GM12873 (cell line): Measurements from ENCODE around the gene TTC33.

Source experiments
- TF ChIP-seq, protein P1 (sequence below): IDR thresholded peaks from 2 replicates; pipeline ENCODE4 v1.5.1; 2012; ENCODE audit warnings: low read depth, mild to moderate bottlenecking, moderate library complexity, low read length, control low read depth; ENCODE audit not compliant: insufficient read depth; ENCODE audit errors: missing control alignments

The TTC33 gene

DNA sequence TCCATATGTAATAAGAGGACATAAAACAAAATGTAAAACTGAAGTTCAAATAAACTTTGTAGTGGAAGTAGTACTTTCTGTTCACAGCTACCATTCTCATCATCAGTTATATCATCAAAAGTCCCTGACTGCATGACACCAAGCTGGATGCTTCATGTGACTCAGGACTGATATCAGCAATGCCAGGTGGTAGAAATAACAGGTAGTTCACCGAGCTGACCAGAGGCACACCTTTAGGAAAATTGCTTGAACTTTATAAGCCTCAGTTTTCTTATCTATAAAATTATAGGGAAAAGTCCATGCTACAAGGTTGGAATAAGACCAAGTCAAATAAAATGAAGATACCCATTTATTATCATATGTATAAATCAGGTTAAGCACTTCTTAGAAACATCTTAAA, 200.9 kb downstream of the TTC33 start:
- TF ChIP-seq, protein P1, sequence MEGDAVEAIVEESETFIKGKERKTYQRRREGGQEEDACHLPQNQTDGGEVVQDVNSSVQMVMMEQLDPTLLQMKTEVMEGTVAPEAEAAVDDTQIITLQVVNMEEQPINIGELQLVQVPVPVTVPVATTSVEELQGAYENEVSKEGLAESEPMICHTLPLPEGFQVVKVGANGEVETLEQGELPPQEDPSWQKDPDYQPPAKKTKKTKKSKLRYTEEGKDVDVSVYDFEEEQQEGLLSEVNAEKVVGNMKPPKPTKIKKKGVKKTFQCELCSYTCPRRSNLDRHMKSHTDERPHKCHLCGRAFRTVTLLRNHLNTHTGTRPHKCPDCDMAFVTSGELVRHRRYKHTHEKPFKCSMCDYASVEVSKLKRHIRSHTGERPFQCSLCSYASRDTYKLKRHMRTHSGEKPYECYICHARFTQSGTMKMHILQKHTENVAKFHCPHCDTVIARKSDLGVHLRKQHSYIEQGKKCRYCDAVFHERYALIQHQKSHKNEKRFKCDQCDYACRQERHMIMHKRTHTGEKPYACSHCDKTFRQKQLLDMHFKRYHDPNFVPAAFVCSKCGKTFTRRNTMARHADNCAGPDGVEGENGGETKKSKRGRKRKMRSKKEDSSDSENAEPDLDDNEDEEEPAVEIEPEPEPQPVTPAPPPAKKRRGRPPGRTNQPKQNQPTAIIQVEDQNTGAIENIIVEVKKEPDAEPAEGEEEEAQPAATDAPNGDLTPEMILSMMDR = no peak

DNA sequence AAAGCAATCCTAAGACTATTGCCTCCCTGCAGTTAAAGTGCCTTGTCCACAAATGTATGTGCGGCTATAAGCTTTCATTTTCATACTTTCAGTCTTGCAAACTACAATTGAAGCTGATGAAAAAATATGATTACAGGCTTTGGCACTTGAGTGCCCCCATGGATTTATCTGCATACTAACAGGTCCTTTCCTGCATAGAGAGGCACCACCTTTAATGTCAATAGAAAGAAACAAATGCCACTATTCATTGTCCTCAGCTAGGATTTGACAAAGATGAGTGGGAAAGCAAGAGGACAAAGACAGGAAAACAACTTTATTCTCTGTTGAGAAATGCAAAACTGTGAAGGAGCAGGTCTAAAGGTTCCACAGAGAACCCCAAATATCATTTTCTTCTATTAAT, 201.7 kb downstream of the TTC33 start:
- TF ChIP-seq, protein P1 = no peak

DNA sequence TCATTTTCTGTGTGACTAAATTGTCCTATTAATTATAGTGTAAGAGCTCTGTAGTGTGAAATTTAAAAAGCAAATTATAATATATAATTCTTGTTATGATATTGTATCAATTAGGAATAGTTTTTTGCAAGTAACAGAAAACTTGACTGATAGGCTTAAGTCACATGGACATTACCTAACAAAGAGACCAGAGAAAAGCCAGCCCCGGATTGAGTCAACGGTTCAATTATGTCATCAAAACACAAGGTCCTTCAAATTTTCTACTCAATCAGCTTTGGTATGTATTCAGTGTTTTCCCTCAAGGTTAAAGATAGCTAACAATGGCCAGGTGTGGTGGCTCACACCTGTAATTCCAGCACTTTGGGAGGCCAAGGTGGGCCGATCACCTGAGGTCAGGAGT, 202.8 kb downstream of the TTC33 start:
- TF ChIP-seq, protein P1 = no peak

DNA sequence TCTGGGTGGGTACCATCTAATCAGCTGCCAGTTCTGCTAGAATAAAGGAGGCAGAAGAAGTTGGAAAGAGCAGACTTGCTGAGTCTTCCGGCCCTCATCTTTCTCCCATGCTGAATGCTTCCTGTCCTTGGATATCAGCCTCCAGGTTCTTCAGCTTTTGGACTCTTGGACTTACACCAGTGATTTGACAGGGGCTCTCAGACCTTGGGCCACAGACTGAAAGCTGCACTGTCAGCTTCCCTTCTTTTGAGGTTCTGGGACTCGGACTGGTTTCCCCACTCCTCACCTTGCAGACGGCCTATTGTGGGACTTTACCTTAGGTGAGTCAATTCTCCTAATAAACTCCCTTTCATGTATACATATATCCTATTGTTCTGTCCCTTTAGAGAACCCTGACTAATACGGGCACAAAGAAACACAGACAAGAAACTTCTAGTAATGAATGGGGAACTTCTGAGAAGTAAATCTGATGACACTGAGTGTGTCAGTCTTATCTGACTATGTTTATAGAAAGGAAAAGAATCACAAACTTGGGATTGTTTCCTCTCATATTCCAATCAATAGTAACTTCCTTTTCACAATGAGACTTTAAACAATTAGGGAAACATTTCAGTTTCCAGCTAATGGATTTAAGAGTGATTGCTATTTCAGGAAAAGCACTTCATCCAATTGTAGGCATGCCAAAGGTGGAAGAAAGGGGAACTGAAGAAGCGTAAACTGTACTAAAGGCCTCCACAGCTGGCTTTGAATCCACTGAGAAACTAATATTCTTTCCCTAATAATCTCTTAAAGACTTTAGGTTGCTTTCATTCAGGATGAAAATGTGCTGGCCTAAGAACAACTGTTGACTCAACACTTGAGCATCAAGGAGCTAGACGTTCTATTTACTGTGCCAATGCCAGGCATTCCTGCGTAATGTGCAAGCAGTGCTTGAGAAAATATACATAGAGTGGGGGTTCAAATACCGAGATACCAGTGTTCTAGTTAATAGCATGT, 204.0 kb downstream of the TTC33 start:
- TF ChIP-seq, protein P1 = no peak

DNA sequence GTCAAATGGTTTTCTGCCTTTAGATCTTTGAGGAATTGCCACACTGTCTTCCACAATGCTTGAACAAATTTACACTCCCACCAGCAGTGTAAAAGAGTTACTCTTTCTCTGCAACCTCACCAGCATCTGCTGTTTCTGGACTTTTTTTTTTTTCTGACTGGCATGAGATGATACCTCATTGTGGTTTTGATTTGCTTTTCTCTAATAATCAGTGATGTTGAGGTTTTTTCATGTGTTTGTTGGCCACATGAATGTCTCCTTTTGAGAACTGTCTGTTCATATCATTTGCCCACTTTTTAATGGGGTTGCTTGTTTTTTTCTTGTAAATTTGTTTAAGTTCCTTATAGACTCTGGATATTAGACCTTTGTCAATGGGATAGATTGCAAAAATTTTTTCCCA, 205.3 kb downstream of the TTC33 start:
- TF ChIP-seq, protein P1 = no peak

DNA sequence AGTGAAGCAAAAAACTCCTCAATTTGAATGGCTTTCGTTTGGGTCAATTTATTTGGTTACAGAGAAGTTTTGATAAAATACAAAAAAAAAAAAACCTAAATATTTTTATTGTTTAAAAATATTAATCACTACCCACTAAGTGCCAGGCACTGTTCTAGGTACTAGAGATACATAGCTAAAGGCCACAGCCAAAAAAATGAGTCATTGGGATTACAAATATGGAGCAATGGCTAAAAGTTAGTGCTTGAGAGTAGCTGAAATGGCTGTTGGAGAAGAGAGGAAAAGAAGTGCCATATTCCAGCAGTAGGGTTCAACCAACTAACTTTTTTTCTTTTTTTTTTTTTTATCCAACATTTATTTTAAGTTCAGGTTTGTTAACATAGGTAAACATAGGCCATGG, 206.1 kb downstream of the TTC33 start:
- TF ChIP-seq, protein P1 = no peak

DNA sequence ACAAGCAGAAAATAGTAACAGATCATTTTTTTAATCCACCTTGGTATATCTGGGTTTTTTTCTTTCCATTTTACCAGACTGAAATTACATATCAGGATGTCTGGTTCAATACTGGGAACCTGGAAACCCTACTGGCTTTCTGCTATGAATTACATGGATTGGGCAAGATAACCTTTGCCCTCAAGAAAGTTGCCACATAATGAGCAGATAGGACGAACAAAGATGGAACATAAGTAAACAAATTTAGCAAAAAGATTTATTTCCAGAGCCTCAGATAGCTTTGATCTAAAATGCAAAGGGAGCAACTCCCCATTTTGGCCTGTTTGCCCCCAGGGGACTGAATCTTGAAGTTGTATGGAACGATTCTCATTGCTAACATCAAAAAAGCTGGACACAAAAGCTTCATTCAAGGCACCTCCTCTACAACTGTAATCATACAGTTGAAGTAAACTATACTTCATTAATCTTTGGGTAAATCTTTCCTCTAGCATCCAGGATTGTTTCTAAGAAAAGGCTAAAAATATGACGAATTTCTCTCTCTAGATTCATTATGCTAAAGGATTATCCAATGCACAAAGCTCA, 207.7 kb downstream of the TTC33 start:
- TF ChIP-seq, protein P1 = no peak
